GM10266 (cell line): ENCODE measurements around the gene CD34.

Source experiments
- DNase-seq: peaks from one replicate; pipeline ENCODE4 v3.0.0; 2012; ENCODE audit errors: extremely low spot score
- TF ChIP-seq, protein P1 (sequence below): IDR thresholded peaks from 2 replicates; pipeline ENCODE4 v1.5.1; 2012; ENCODE audit warnings: mild to moderate bottlenecking, low read depth; ENCODE audit not compliant: control insufficient read depth, insufficient read depth; ENCODE audit errors: missing control alignments

Gene CD34, protein sequence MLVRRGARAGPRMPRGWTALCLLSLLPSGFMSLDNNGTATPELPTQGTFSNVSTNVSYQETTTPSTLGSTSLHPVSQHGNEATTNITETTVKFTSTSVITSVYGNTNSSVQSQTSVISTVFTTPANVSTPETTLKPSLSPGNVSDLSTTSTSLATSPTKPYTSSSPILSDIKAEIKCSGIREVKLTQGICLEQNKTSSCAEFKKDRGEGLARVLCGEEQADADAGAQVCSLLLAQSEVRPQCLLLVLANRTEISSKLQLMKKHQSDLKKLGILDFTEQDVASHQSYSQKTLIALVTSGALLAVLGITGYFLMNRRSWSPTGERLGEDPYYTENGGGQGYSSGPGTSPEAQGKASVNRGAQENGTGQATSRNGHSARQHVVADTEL

DNA sequence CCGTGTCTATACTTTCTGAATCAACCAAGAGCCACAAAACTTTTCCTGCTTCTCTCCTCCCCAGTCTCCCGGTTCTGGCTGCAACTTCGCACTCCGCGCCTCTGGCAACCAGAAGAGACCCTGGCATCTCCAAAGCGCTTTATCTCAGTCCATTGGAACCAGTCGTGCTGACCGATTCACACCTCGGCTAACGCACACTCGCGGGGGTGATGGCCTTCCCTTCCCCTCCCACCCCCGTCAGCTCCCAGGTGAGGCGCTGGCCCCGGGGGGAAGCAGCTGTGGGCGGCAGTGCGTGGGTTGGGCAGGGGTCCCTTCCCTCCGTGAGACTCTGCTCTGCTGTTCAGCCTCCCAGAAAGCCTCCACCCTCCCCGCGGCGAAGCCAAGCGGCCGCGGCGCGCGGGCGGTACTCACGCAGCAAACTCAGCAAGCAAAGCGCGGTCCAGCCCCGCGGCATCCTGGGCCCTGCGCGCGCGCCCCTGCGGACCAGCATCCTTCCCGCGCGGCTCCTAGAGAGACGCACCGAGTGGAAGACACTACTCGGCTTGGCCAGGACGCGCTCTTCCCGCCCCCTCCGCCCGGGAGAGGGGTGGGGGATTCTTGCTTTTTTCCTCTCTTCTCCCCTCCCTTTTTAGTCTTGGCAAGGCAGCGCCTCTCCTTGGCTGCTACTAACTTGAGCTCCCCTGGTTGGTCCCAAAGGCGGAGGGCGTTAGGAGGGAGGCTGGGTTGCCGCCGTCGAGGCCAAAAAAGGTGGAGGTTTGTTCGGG is at the start of gene CD34:
Gene CD34 (minus strand): TSS at position 535 of the 764 bp plus-strand sequence. CDS start 45 bp downstream, at position 490.
- DNase-seq = no peak
- TF ChIP-seq, protein P1, sequence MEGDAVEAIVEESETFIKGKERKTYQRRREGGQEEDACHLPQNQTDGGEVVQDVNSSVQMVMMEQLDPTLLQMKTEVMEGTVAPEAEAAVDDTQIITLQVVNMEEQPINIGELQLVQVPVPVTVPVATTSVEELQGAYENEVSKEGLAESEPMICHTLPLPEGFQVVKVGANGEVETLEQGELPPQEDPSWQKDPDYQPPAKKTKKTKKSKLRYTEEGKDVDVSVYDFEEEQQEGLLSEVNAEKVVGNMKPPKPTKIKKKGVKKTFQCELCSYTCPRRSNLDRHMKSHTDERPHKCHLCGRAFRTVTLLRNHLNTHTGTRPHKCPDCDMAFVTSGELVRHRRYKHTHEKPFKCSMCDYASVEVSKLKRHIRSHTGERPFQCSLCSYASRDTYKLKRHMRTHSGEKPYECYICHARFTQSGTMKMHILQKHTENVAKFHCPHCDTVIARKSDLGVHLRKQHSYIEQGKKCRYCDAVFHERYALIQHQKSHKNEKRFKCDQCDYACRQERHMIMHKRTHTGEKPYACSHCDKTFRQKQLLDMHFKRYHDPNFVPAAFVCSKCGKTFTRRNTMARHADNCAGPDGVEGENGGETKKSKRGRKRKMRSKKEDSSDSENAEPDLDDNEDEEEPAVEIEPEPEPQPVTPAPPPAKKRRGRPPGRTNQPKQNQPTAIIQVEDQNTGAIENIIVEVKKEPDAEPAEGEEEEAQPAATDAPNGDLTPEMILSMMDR = no peak

DNA sequence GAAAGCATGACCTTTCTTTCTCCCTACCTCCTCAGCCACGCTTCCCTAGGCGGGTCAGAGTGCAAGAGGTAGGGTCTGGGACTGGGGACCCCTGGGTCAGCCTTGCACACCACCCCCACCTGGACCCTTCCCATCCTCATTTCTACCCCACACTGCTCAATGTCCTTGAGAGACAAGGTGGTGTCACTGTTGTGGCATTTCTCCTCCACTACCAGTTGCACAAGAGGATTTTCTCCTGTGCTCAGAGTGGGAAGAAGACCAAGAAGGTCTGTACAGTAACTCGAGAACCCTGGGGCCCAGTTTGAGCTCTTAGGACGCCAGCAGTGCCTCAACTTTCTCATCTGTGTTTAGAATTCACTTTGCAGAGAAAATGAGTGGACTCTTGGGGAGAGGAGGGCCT is 49.4 kb upstream of the CD34 start:
- no peak for DNase-seq
- TF ChIP-seq, protein P1 = no peak

DNA sequence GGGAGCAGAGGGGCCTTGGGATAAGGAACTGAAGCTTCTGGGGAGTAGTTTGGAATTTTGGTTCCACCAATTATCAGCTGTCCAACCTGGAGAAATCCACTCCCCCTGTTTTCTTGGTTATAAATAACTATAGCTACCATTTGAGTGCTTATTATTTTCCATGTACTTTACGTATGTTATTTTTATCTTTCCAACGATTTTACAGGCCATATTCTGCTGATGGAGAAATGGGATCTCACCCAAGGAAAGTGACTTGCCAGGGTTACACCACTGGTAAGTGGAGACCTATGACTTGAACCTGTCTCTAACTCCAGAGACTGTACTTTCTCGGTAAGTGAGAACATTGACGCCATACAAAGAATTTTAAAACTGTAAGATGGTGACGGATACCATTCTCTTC is 49.0 kb upstream of the CD34 start:
- no peak for DNase-seq
- TF ChIP-seq, protein P1 = no peak

DNA sequence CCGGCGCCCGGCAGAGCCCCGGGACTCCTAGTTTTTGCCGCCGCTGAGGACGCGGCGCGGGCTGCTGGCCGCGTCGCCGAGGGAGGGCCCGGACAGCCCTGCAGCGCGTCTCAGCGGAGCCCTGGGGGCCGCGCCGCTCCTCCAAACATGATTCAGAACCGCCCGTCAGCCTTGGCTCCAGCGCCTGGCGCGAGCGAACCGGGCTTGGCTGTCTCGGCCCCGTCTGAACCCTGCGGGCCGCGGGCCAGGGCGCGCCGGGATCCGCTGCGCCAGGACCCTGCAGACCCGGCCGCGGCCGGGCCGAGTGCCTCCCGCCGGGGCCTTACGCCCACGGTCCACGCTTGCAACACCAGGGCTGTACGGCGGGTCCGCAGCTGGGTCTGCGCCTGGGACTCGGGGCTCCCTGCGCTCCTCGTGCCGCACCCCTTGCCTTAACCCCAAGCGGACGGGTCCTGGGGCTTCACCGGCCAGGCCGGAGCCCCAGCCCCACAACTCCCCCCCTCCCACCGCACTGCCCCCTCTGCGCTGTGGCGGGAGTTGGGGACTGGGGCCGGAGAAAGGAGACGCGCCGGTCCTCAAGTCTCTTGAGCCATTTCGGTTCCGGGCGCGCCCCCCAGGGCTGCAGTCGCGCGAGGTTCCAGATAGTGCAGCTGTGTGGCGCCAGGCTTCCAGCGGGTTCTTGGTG is 48.4 kb upstream of the CD34 start:
- no peak for DNase-seq
- TF ChIP-seq, protein P1 = no peak

DNA sequence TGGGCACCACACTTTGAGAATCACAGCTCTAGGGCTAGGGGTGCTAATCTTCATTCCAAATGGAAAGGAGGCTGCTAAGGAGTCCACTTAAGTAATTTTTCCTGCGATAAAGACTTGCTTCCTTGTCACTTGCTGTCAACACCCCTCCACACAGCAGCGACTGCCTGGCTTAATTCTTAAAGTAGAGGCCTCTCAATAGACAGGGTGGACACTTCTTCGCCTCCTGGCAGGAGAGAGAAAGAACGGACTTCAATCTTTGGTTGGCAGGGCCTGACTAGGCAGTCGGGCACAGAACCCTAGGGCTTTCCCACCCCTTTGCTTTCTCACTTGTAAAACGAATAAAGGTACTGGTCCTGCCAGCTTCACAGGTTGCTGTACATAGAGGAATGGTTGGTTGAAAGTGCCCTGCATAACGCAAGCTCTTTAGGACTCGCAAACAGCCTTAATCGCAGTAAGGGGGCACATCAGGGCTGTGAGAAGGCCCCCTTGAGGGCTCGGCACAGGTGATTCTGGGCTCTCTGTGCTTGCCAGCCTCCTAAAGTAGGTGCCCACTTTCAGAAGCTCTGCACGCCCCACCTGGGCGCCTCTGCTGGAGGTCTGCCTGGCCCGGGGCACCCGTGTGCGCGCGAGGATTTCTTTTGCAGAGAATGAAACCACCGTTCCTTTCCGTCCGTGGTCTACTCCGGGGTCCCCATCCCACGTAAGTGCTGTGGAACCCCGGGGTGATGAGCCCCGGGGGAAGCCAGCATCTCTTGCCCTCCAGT is 47.6 kb upstream of the CD34 start:
- TF ChIP-seq, protein P1 = no peak
- no peak for DNase-seq

DNA sequence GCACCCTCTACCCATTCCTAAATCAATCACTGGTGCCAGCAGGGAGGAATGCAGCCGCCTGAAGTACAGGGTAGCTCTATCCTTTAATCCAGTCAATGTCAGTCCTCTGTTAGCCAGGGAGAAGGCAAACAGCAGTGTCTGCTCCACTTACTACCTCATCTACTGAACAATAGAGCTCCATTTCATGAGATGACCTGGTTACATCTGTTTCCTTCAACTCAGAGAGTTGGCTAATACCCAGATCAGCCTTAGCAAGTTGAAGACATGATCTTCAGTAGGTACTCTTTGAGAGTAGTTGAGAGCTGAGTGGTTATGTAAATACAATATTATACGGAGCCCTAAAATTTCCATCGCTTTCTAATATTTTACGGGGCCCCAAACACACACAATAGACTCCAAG is 46.1 kb upstream of the CD34 start:
- DNase-seq = no peak
- TF ChIP-seq, protein P1 = no peak
